Activated CD8-positive, alpha-beta memory T cell treated with anti-CD3 and anti-CD28 coated beads, Interleukin-2, amount 50 U/mL, for 1 hour (primary cell): ENCODE measurements around the gene RASGRF1.
"Not testable (repeated sequence)": the region's sequence is repeated elsewhere in the genome, so short reads cannot be mapped to it uniquely, and the experiment has no call there.

ENCODE experiments used
- DNase-seq: peaks from one replicate; pipeline ENCODE4 v3.0.0-alpha.2; 2020; ENCODE audit errors: extremely low read depth

Gene RASGRF1

DNA sequence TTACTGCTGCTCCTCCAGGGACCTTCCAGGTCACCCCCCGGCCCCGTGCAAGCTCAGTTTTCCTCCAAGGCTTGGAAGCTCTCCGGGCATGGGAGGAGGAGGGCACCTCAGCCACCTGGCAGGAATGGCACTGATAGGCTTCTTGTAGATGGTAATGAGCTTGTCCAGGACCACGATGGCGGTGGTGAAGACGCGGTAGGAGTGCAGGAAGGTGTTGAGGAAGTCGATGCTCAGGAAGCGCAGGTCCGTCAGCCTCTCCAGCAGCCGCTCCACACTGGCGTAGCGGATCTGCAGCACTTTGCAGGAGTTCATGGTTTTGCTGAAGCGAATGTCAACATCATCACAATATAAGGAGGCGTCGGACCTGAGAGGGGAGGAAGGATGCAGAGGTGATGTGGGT, 84.5 kb downstream of the RASGRF1 start:
- no peak for DNase-seq

DNA sequence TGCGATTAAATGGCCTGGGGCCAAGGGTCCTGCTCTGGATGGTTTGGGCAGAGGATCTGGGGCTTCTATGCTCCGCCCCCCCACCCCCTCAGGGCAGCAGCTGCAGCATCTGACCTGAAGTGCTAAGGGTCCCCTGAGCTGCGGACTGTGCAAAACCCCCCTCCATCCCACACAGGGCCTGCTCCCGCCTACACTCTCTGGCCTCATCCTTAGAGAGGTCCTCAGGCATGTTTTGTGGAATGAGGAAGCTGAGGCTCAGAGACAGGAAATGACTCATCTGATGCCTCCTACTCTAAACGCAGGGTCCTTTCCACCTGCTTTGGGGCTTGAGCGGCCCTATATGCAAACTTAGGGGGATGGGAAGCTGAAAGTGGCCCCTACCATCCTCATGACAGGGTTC, 86.2 kb downstream of the RASGRF1 start:
- no peak for DNase-seq

DNA sequence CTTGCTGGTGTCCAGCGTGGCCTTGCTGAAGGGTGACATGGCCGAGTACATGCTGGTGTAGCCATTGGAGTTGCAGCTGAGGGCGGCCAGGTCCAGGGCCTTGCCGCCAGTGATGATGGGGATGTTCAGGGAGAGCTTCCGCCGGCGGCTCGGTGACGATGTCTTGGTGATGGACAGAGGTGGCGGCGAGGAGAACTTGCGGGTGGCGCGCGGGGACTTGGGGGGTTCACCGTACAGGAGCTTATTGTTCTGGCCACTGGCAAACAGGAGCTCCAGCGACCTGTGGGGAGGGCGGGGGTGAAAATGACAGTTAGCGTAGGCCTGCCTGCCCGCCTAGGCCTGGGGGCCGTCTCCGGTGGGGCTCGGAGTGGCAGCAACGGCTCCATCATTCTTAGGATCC, 86.7 kb downstream of the RASGRF1 start:
- no peak for DNase-seq

DNA sequence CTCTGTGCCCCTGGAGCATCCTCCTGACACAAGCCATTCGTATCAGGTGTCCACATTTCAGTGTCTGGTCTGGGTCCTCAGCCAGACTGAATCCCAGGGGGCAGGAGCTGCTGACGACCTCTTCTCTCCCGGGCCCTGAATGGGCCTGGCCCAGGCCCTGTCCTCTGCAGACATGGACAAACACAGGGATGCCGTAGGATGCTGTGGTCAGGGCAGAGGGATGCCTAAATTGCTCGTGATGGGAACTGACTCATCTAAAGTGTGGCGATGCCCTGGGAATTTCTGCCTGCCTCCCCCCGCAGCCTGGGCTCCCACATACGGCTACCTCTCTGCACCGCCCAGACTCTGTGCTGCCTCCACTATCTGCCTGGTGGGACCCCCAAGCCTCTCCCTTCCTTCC, 87.3 kb downstream of the RASGRF1 start:
- DNase-seq = no peak

DNA sequence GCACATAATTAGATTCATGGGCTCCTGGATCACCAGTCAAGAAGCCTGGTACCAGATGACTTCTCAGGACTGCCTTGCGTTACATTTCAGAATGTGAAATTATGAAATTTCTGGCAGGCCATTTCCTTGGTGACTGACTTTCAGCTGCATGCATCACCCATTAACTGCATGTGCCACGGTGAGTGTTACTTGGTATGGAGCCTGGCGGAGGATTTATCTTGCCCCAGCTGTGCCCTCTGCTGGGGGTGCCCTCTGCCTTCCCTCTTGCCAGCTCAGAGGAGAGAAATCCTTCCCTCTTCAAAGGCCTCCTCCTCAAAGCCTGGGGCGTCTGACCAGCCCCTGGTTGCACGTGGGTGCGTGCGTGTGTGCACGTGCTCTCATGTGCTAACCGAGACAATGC, 88.0 kb downstream of the RASGRF1 start:
- no peak for DNase-seq

DNA sequence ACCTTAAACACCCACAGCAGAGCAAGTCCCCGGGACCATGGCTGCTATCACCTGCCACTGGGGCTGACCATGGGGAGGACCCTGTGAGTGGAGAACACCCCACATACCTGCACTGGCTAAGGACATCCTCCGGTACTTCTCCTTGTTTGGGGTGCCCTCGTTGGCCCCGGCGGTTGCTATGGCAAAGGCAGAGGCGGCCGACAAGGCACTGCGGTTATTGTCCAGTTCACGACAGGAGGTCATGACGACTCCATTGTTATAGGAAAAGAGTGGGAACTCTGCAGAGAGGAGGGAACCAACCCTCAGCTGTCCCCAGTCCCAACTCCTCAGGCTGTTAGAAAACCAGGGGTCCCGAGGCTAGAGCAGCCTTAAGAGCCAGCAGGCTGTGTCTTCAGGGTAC, 90.9 kb downstream of the RASGRF1 start:
- DNase-seq = no peak

DNA sequence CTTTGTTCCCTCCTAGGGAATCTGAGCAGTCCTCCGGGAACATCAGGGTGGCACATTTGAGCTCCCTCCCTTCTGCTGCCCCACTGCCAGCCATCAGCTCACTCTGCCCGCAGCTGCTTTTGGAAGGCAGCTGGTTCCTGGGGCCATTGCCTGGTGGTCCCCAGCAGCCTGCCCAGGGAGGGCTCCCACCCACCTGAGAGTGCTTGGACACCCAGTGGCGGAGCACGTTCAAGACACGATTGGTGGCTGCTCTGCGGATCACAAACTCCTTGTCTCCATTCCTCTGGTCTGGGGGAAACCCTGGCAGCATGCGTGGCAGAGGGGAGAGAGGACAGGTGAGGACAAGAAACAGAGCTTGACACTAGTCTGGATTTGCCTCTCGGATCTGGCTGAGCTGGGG, 92.1 kb downstream of the RASGRF1 start:
- no peak for DNase-seq

DNA sequence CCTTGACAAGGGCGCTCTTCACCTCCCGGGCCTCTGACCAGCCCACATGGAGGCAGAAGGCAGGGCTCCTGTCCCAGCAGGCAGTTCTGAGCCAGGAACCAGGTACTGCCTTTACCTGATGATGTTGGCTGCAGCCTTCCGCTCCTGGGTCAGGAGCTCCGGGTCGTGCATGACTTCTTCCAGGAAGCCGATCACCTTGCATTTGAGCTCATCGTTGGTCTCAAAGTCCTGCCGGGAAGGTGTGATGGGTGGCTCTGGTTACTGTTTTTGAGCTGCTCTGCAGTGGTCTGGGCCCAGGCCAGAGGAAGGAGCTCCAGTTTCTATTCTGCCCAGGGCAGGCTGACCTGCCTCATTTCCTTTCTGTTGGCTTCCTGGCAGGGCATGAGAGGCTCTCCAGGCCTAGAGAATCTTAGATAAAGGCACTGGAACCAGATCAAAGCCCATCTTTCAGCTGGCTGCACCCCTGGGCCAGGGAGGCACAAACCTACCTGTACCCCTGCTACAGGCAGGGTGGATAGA, 92.5 kb downstream of the RASGRF1 start:
- no peak for DNase-seq

DNA sequence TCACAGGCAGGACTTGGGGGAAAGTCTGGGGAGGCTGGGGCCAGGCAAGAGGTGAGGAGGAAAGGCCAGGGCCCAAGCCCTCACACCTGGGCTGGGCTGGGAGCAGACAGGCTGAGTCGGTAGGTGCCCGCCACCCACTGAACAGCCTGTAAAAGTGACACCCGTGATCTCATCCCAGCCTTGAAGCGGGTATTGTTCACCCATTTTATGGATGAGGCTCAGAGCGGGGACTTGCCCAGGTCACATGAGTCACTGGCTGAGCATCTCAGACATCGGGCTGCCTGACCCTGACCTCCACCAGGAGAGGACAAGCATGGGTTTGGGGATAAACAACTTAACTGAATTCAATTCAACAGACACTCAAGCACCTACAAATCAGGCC, 93.7 kb downstream of the RASGRF1 start:
- DNase-seq = no peak

DNA sequence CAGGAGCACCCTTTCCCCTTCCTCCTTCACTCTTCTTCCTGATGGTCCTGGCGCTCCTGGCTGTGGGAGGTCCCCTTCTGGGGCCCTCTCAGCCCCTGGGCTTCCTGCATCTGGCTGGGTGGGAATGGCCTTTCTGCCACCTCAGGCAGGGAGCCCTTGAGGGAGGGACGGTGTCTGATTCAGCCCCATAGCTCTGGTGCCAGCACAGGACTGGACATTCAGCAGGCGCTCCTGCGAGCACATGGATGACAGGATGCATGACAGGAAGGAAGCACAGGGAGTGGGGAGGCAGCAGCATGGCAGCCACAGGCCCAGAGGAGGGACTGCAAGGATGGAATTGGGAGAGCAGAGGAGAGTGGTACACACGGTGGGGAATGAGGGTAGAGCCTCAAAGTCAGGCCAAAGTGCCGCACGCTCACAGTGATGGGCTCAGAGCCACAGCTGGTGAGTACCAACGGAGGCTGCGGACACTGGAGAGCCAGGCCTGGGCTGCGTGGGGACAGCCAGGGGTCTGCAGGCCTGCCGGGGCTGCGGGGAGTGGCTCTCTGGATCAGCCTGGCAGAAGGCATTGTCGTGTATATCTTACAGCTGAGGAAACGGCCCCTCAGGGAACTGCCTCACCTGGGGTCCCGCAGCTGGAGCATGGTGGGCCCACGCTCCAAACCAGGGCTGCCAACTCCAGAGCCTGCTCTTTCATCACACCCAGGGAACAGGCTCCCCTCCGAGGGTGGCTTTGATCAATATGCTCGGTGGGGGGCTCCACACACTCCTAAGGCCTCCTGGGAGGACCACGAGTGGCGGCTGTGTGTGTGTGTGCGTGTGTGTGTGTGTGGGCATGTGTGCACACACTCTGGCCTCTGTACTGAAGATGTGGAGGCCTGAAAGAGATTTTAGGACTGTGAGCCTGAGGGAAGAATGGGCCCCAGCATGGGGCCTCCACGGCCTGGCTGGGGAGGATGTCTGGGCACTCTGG, 94.4 kb downstream of the RASGRF1 start:
- DNase-seq = no peak

DNA sequence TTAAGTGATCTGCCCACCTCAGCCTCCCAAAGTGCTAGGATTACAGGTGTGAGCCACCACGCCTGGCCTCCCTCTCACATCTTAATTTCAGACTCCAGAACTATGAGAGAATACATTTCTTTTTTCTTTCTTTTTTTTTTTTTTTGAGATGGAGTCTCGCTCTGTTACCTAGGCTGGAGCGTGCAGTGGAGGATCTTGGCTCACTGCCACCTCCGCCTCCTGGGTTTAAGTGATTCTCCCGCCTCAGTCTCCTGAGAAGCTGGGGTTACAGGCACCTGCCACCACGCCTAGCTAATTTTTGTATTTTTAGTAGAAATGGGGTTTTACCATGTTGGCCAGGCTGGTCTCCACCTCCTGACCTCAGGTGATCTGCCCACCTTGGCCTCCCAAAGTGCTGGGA, 95.4 kb downstream of the RASGRF1 start:
- not testable (repeated sequence) for DNase-seq

DNA sequence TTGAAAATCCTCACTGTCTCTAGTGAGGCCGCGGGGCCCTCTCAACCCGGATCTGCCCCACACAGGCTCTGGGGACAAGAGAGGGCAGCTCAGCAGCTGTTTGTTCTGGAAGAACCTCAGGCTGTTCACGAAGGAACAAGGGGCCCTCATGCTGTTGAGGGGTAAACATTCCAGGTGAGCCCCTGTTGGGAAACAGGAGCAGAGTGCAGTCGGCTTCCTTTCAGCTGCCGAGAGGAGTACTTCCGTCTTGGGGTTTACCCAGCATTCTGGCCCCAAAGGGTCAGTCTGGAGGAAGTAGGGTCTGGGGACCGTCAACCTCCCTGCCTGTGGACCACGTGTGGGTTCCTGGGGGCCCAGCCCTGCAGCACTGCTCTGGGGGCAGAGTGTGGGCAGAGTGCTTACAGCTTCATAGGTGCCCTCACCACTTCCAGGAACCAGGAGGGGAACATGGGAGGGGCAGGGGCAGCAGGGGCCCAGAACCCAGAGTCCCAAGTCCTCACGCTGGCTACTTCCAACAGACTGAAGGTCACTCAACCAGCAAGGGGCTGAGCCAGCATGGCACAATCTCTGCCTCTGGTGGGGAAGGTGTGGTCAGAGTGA, 96.5 kb downstream of the RASGRF1 start:
- DNase-seq = no peak

DNA sequence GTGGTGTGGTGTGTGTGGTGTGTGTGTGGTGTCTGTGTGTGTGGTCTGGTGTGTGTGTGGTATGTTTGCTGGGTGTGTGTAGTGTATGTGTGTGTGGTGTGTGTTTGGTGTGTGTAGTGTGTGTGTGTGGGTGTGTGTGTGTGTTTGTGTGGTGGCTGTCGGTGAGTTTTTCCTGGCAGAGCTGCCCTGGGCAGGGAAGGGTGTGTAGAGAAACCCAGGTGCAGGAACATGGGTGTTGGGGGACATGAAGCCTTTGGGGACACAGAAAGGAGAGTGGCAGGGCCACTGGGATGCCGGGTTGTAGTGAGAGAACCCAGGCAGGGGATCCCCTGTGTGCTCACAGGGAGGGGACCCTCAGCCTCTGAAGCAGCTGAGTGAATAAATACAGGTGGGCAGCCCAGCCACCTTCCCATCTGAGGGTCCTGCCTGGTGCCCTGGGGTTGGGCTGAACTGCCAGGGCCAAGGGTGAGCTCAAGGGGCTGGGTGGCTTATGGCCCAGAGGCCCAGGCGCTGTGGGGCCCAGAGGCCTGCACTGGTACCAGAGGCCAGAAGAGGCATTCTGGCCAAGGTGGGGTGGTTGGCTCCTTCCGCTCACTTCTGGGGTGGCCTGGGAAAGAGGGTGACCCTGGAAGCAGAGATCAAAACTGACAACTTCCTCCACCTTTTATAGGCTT, 97.2 kb downstream of the RASGRF1 start:
- DNase-seq = no peak

DNA sequence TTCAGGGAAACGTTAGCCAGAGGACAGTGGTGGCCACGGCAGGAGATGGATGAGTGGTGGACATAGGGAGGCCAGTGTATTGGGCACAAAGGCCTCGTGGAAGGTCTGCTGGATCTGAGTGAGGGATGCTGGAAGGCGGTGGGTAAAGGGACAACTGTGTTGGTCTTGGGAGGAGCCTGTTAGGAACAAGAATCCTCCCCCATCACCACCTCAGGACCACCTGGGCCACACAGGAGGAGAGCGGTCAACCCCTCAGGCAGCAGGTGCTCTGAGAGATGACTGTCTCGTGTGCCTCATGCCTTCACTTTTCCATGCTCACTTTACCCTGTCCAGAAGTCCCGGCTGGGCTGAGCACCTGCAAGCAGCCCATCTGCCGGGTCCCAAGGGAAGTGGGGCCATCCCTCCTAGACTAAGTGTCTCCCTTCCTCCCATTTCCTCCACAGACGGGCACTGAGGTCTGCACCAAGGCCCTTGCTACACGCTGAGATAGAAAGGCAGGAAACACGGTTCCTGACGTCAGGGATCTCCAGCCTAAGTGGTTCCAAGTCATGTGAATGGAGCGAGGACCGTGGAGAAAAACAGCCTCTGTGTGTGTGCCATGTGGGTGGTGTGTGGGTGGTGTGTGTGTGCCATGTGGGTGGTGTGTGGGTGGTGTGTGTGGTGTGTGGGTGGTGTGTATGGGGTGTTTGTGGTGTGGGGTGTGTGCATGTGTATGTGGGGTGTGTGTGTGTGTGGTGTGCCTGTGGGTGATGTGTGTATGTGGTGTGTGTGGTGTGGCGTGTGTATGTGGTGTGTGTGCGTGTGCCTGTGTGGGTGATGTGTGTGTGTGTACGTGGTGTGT, 97.9 kb downstream of the RASGRF1 start:
- DNase-seq = no peak

DNA sequence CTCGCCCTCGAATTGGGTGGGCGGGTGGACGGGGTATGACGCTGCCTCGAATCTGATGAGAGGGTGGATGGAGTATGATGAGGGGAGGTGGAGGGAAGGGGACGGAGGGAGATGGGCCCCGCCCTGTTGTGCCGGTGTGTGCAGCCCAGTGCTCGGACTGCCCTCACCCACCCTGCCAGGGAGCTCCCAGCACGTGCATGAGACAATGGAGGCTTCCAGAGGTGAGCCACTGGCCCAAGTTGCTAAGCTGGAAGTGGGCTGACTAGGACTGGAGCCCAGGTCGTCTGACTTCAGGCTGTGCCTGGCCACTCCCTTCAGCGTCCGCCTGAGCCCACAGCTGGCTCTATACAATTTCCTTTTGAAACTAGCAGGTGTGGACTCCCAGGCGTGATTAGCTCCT, 98.7 kb downstream of the RASGRF1 start:
- DNase-seq = no peak

DNA sequence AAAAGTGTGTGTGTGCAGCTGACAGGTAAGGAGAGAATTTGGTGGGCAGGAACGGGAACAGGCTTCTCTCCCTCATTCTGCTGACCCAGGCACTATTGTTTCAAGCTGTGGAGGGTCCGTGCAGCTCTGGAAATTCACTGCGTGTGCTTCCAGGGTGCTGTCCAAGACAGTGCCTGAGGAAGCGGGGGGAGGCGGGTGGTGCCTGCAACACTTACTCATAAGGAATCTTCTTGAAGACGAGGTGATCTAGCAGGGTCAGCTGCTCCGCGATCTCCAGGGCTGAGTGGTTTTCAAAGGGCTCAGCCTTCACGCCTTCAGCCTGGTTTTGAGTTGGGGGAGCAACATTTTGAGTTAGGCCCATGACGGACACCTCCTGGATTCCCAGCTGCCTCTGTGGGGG, 99.1 kb downstream of the RASGRF1 start:
- no peak for DNase-seq

DNA sequence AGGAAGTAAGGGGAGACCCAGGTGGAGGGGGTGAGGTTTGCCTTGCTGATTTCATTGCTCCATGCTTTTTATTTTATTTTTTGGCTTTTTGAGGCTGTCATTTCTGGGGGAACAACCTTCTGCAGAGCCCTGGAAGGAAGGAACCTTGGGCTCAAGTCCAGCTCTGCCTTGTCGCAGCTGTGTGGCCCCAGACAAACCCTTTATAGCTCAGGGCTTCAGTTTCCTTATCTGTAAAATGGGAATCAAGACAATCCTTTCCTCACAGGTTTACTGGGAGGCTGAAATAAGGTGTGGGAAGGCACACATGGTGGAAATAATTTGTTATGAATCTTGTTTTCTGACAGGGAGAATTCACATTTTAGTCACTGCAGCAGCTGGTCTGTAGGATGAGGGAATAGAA, 100.3 kb downstream of the RASGRF1 start:
- DNase-seq = no peak

DNA sequence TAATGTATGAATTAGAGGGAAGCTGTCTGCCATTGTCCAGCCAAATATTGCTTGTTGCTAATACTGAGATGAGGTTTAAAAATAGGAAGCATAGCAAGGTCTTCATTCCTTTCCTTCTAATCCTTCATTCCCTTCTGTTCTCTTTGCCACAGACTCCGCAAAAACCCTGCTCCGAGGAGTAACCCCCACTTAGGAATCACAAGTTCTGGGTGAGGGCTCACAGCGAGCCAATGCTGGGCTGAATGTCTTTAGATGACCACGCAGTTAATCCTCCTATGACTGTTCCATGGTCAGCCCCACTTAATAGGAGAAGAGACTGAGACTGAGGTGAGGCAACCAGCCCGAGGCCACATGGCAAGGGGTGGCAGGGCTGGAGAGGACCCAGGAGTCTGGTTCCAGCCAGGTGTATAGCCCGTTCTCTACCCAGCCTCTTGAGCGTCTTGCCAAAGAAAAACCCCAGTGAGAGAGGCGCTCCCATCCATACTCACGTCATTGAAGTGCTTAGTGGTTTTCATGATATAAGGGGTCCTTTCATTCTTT, 100.8 kb downstream of the RASGRF1 start:
- DNase-seq = no peak

DNA sequence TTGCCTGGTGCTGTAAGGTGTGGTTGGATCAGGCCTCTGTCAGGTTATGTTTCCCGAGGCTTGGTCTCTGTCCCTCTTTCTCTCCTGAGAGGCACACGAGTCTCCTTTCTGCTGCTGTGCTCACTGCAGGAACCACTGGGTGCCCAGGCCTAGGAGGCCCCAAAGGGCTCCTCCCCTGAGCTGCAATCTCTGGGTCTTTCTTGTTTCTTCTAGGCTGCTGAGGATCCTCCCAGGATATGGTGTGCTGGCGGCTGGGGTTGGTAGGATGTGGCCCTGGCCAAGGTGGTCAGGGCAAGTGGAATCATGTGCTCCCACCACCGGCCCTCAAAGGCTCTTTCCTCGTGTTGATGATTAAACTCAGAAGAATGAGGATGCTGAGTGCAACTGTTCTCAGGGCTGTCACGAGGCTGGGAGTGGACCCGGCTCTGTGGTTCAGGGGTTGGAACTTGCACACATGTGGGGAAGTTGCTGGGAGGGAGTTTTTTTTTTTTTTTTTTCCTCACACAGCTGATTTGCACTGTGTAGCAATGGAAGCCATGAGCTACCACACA, 102.1 kb downstream of the RASGRF1 start:
- DNase-seq = no peak

DNA sequence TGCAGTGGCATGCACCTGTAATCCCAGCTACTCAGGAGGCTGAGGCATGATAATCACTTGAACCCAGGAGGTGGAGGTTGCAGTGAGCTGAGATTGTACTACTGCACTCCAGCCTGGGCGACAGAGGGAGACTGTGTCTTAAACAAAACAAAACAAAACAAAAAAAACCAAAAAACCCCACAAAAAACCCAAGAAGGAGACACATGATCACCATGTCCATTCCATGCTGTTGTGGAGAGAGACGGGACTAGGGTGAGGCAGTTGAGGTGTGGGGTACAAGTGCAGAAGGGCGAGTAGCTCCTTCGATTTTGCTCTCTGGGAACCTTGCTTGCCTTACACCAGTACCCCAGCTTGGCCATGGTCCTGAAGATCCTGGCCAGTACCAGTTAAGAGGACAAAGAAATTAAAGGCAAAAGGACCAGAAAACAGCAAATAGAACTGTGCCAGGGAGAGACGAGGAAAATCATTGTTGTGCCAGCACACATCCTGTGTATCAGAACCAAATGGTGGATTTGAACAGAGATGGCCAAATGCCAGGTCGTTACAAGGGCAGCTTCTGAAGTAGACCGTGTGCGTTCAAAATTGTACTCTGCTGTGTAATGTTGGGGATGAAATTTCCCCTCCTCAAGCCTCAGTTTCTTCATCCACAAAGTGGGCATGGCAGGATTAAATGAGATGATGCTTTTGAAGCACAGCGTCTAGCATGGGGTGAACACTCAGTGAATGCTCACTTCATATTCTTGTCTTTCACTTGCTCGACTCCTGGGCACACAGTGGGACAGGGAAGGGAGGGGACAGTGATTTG, 102.8 kb downstream of the RASGRF1 start:
- DNase-seq = no peak
